IMR-90 (cell line): Measurements from ENCODE around the gene RAP1GAP. TPM values are rescaled to one million over a fixed set of nuclear protein-coding genes. Genes with fewer than 3 reads are reported as not detected.

ENCODE experiments used
- ATAC-seq: fragments of 200-7000 bp; cut with Tn5 transposase; 2 replicates; pipeline ENCODE4 v1.9.1; 2020; ENCODE audit warnings: low read depth, mild to moderate bottlenecking, moderate library complexity
- BruUV-seq: library from RNA; stranded (reverse); fragments of 400-500 nt; replicated peaks from 2 replicates; lab custom pipeline; 2021; lab: Mats Ljungman, UMichigan
- CTCF ChIA-PET: fragments of 300-600 bp; formaldehyde crosslinking; extraction: SDS; loops from one replicate; lab custom pipeline; 2021; ENCODE audit warnings: antibody characterized with exemption; lab: Yijun Ruan, JAX
- POLR2A ChIA-PET: fragments of 300-600 bp; sonication (Branson Sonifier 250); formaldehyde crosslinking; loops from one replicate; lab custom pipeline; 2022; ENCODE audit warnings: antibody characterized with exemption; ENCODE audit not compliant: unreplicated experiment; lab: Charles Lee
- DNase-seq: peaks from one replicate; pipeline ENCODE4 v3.0.0; 2013
- H2AFZ ChIP-seq: replicated peaks from 2 replicates; pipeline ENCODE3; 2013; ENCODE audit warnings: low read length, mild to moderate bottlenecking; ENCODE audit not compliant: poor library complexity
- H2AK5ac ChIP-seq: 2 replicates; pipeline ENCODE4 v1.6.1; 2013; ENCODE audit warnings: low read depth, low read length, inconsistent platforms
- H2AK9ac ChIP-seq: replicated peaks from 2 replicates; pipeline ENCODE3; 2013; ENCODE audit warnings: mild to moderate bottlenecking, low read depth, low read length, moderate library complexity; ENCODE audit not compliant: poor library complexity
- H2BK120ac ChIP-seq: 2 replicates; pipeline ENCODE4 v1.6.1; 2013; ENCODE audit warnings: low read depth, low read length, inconsistent platforms
- H2BK15ac ChIP-seq: 3 replicates; pipeline ENCODE4 v1.6.1; 2013; ENCODE audit warnings: low read depth, low read length, inconsistent platforms
- H2BK20ac ChIP-seq: 2 replicates; pipeline ENCODE4 v1.6.1; 2013; ENCODE audit warnings: low read depth, mild to moderate bottlenecking, inconsistent platforms, low read length, moderate library complexity
- H2BK5ac ChIP-seq: 2 replicates; pipeline ENCODE4 v1.6.1; 2013; ENCODE audit warnings: mild to moderate bottlenecking, low read depth, low read length, inconsistent platforms; ENCODE audit not compliant: poor library complexity, severe bottlenecking
- H3K14ac ChIP-seq: replicated peaks from 2 replicates; pipeline ENCODE4 v1.6.1; 2013; ENCODE audit warnings: low read depth, low read length, inconsistent platforms
- H3K18ac ChIP-seq: 2 replicates; pipeline ENCODE4 v1.6.1; 2013; ENCODE audit warnings: low read depth, low read length, control low read depth
- H3K23ac ChIP-seq: 2 replicates; pipeline ENCODE4 v1.6.1; 2013; ENCODE audit warnings: low read depth, low read length, inconsistent platforms
- H3K27ac ChIP-seq: 2 replicates; pipeline ENCODE4 v1.5.1; 2013; ENCODE audit warnings: mild to moderate bottlenecking, control low read depth, low read length; ENCODE audit not compliant: insufficient read depth
- H3K27me3 ChIP-seq: 2 replicates; pipeline ENCODE4 v1.6.1; 2013; ENCODE audit warnings: low read length; ENCODE audit not compliant: control insufficient read depth, insufficient read depth
- H3K36me3 ChIP-seq: 2 replicates; pipeline ENCODE4 v1.6.1; 2013; ENCODE audit warnings: low read length, mixed read lengths; ENCODE audit not compliant: control insufficient read depth, insufficient read depth
- H3K4ac ChIP-seq: 2 replicates; pipeline ENCODE4 v1.6.1; 2013; ENCODE audit warnings: low read depth, low read length, inconsistent platforms
- H3K4me1 ChIP-seq: 2 replicates; pipeline ENCODE4 v1.6.1; 2013; ENCODE audit warnings: low read length, mixed read lengths; ENCODE audit not compliant: control insufficient read depth, insufficient read depth
- H3K4me2 ChIP-seq: 2 replicates; pipeline ENCODE4 v1.6.1; 2013; ENCODE audit warnings: low read depth, mild to moderate bottlenecking, control low read depth, low read length, moderate library complexity
- H3K4me3 ChIP-seq: 2 replicates; pipeline ENCODE4 v1.5.1; 2013; ENCODE audit warnings: low read depth, mild to moderate bottlenecking, control low read depth, low read length, moderate library complexity; ENCODE audit not compliant: insufficient read depth
- H3K56ac ChIP-seq: 2 replicates; pipeline ENCODE4 v1.6.1; 2013; ENCODE audit warnings: low read length, inconsistent platforms; ENCODE audit not compliant: insufficient read depth; ENCODE audit errors: extremely low read depth
- H3K79me1 ChIP-seq, 2 experiments: 2 replicates each; pipeline ENCODE4 v1.6.1; 2013; ENCODE audit warnings: low read length in 2 of 2, inconsistent platforms in 1 of 2, low read depth in 1 of 2
- H3K9ac ChIP-seq: 2 replicates; pipeline ENCODE4 v1.6.1; 2013; ENCODE audit warnings: low read depth, low read length, control low read depth
- H3K9me1 ChIP-seq: 2 replicates; pipeline ENCODE4 v1.6.1; 2013; ENCODE audit warnings: low read length, inconsistent platforms; ENCODE audit not compliant: insufficient read depth
- H3K9me3 ChIP-seq: 2 replicates; pipeline ENCODE4 v1.6.1; 2013; ENCODE audit warnings: low read length; ENCODE audit not compliant: control insufficient read depth, insufficient read depth
- H4K20me1 ChIP-seq: 2 replicates; pipeline ENCODE4 v1.6.1; 2013; ENCODE audit warnings: low read length, inconsistent platforms; ENCODE audit not compliant: insufficient read depth
- H4K5ac ChIP-seq: 2 replicates; pipeline ENCODE4 v1.6.1; 2013; ENCODE audit warnings: mild to moderate bottlenecking, low read depth, low read length, control low read depth
- H4K8ac ChIP-seq, 2 experiments: 2 replicates each; pipeline ENCODE4 v1.6.1; 2013; ENCODE audit warnings: low read depth in 2 of 2, low read length in 2 of 2, control low read depth in 1 of 2, inconsistent platforms in 1 of 2
- H4K91ac ChIP-seq: 2 replicates; pipeline ENCODE4 v1.6.1; 2013; ENCODE audit warnings: low read depth, low read length, inconsistent platforms; ENCODE audit not compliant: insufficient read depth
- BHLHE40 ChIP-seq: fragments of 150-350 bp; IDR thresholded peaks from 2 replicates; pipeline ENCODE4 v1.6.1; 2016; ENCODE audit warnings: mild to moderate bottlenecking, low read depth, low read length
- MXI1 ChIP-seq: IDR thresholded peaks from 2 replicates; pipeline ENCODE4 v1.6.1; 2012; ENCODE audit warnings: low read depth, mild to moderate bottlenecking, low read length, moderate library complexity, borderline replicate concordance
- WGBS, 2 experiments: methylation state at CpG; one replicate each; pipeline versions ENCODE4 v1.1.5 to v1.1.7; 2013; ENCODE audit warnings: missing lambda C conversion rate in 2 of 2; ENCODE audit not compliant: insufficient read length in 1 of 2; ENCODE audit errors: extremely low coverage in 2 of 2; 5-methylcytosine and 5-hydroxymethylcytosine counted together
- dilution Hi-C: fragments of 300-500 bp; cut with HindIII; formaldehyde crosslinking; loops from one replicate; pipeline ENCODE4 v1.14.3; 2018; ENCODE audit warnings: low sequenced_read_pairs; ENCODE audit not compliant: unreplicated experiment
- in situ Hi-C: fragments of 300-500 bp; cut with MboI; formaldehyde crosslinking; loops from 3 replicates; pipeline ENCODE4 v1.14.3; 2019; ENCODE audit warnings: low sequenced_read_pairs, inconsistent platforms, mixed read lengths
- intact Hi-C: fragments of 100-400 bp; cut with micrococcal nuclease; formaldehyde crosslinking; loops from 2 replicates; pipeline ENCODE4 v1.10.0; 2022
- polyA plus RNA-seq, 3 experiments: library from polyadenylated mRNA; depleted of rRNA; stranded (reverse); fragments of >200 nt; gene quantifications; 2 replicates each; pipeline ENCODE4 v1.2.3, GENCODE V29; 2012; ENCODE audit warnings: low replicate concordance in 1 of 3
- total RNA-seq: library from RNA; depleted of rRNA; stranded (reverse); fragments of >200 nt; gene quantifications from 2 replicates; pipeline ENCODE4 v1.2.3, GENCODE V29; 2012

Gene RAP1GAP
- total and polyA plus RNA-seq, 2 of the 4 experiments (the other 2 are of a cell fraction), result under 0.01 to 0.10 TPM

- Histone ChIP-seq H3K4ac (no peak overlapping the region), H3K4me2 (no peak overlapping the region), H3K14ac (no peak overlapping the region), H3K27ac (no peak overlapping the region), H3K9me1 (0 out of 2 replicates have a peak, but pooled peaks cover 3% of the 10 kb centered on the region), H2BK15ac (no peak overlapping the region), H4K20me1 (no peaks in the 10 kb centered on the region; the same call in 1 of the 2 replicates), H3K23ac (no peak overlapping the region), H2AFZ (no peak overlapping the region), H4K8ac (no peak overlapping the region), H4K5ac (no peak overlapping the region), H3K9ac (no peak overlapping the region), H4K91ac (no peak overlapping the region), H3K9me3 (no peaks in the 10 kb centered on the region), H2AK9ac (no peak overlapping the region), H3K36me3 (no peaks in the 10 kb centered on the region), H3K27me3 (peaks cover 77% of the 10 kb centered on the region), H3K4me1 (no peaks in the 10 kb centered on the region; the same call in 1 of the 2 replicates), H2BK20ac (no peak overlapping the region), H3K18ac (no peak overlapping the region), H3K56ac (no peak overlapping the region), H2BK5ac (no peak overlapping the region), H3K4me3 (no peak overlapping the region), H3K79me1 (no peaks in the 10 kb centered on the region), H2AK5ac (no peak overlapping the region), H2BK120ac (no peak overlapping the region)
- dilution Hi-C loops, result no loop called here
- BruUV-seq, result no TSS peak
- TF ChIP-seq BHLHE40 (peak; percentile 56; the same call in 1 of the 2 replicates), MXI1 (no peak)
- ChIA-PET POLR2A (no interaction called here), CTCF (no interaction called here)
- 19% methylated on average over 5 of the region's 22 CpGs; no CpG with 5 or more reads in 1 of the 2 experiments for WGBS, 2 experiments
- no peak for DNase-seq
- in situ Hi-C loops, result no loop called here
- no peak for ATAC-seq
- intact Hi-C loops, result no loop called here
These were observed 50.4 kb downstream of the RAP1GAP start for GRCh38 chr1:21618561-21619374.
